ENCODE data around the gene C22orf39.

Gene C22orf39

GRCh38 chr22:19406846-19407245 is 40.7 kb downstream of the C22orf39 start:
- DNase-seq (ENCODE audit: low read depth in 2 of 2): no peak
- no peak overlapping the region for H3K4me3 ChIP-seq (replicated peaks in 1 of 2; ENCODE audit: low read depth in 2 of 2, low read length in 2 of 2)
- no peak for TF ChIP-seq CTCF (IDR thresholded peaks at IDR 0.05; ENCODE audit: low read depth, low read length)

- no peak for TF ChIP-seq CTCF (IDR thresholded peaks at IDR 0.05; ENCODE audit: low read depth, low read length)
- H3K4me3 ChIP-seq (replicated peaks in 1 of 2; ENCODE audit: low read depth in 2 of 2, low read length in 2 of 2): no peak overlapping the region
- no peak for DNase-seq (ENCODE audit: low read depth in 2 of 2)
Measured at GRCh38 chr22:19406281-19406811, 41.2 kb downstream of the C22orf39 start.

GRCh38 chr22:19405652-19406051 is 41.9 kb downstream of the C22orf39 start:
- DNase-seq (ENCODE audit: low read depth in 2 of 2): no peak
- no peak for TF ChIP-seq CTCF (IDR thresholded peaks at IDR 0.05; ENCODE audit: low read depth, low read length)
- H3K4me3 ChIP-seq (replicated peaks in 1 of 2; ENCODE audit: low read depth in 2 of 2, low read length in 2 of 2): no peak overlapping the region

GRCh38 chr22:19405133-19405532 is 42.4 kb downstream of the C22orf39 start:
- no peak overlapping the region for H3K4me3 ChIP-seq (replicated peaks in 1 of 2; ENCODE audit: low read depth in 2 of 2, low read length in 2 of 2)
- TF ChIP-seq CTCF (IDR thresholded peaks at IDR 0.05; ENCODE audit: low read depth, low read length): no peak
- no peak for DNase-seq (ENCODE audit: low read depth in 2 of 2)

- TF ChIP-seq CTCF (IDR thresholded peaks at IDR 0.05; ENCODE audit: low read depth, low read length): no peak
- no peak for DNase-seq (ENCODE audit: low read depth in 2 of 2)
Measured at GRCh38 chr22:19404676-19405075, 42.8 kb downstream of the C22orf39 start.

GRCh38 chr22:19402642-19403191 is 44.8 kb downstream of the C22orf39 start:
- H3K4me3 ChIP-seq (replicated peaks in 1 of 2; ENCODE audit: low read depth in 2 of 2, low read length in 2 of 2): no peak overlapping the region
- no peak for DNase-seq (ENCODE audit: low read depth in 2 of 2)
- no peak for TF ChIP-seq CTCF (IDR thresholded peaks at IDR 0.05; ENCODE audit: low read depth, low read length)

More at GRCh38 chr22:19404676-19405075, 42.8 kb downstream of the C22orf39 start:
- no peak overlapping the region for H3K4me3 ChIP-seq (replicated peaks in 1 of 2; ENCODE audit: low read depth in 2 of 2, low read length in 2 of 2)

GRCh38 chr22:19401483-19401882 is 46.0 kb downstream of the C22orf39 start:
- TF ChIP-seq CTCF (IDR thresholded peaks at IDR 0.05; ENCODE audit: low read depth, low read length): no peak
- DNase-seq (ENCODE audit: low read depth in 2 of 2): no peak
- no peak overlapping the region for H3K4me3 ChIP-seq (replicated peaks in 1 of 2; ENCODE audit: low read depth in 2 of 2, low read length in 2 of 2)
